DMS53 treated with DMSO at 0.1 percent for 48 hours (cell line): Measurements from ENCODE around the gene LMNA.
A peak's percentile ranks its signal among the peaks of the same experiment; 100 is the strongest.

Experiments used
- DNase-seq: peaks from one replicate; lab custom pipeline; 2025; ENCODE audit not compliant: unreplicated experiment; lab: John Stamatoyannopoulos, UW

Gene LMNA

DNA sequence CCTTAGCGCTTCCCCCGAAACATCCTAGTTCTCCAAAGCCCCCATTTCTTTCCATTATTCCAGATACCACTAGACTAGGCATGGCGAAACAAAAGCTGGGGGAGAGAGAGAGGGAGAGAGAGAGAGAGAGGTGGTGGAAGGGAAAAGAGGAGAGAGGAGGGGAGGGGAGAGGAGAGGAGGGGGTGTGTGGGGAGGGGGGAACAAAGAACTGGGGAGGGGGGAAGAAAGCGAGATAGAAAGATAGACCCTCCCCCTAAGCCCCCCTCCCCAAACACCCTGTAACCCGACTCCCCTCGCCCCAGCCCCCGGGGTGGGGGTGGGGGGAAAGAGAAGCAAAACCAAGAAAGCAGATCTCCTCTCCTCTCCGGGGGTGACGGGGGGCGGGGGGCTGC lies 32.6 kb upstream of the LMNA start:
- DNase-seq: no peak

- DNase-seq: peak; percentile 10
These were observed 32.0 kb upstream of the LMNA start, which contains the start of gene MEX3A for GRCh38 chr1:156082309-156083091. TSS of gene MEX3A (minus strand) at chr1:156082465. CDS start at chr1:156081998, 467 bp downstream.

- DNase-seq: no peak
These were observed 30.4 kb upstream of the LMNA start for GRCh38 chr1:156083800-156084790.

DNA sequence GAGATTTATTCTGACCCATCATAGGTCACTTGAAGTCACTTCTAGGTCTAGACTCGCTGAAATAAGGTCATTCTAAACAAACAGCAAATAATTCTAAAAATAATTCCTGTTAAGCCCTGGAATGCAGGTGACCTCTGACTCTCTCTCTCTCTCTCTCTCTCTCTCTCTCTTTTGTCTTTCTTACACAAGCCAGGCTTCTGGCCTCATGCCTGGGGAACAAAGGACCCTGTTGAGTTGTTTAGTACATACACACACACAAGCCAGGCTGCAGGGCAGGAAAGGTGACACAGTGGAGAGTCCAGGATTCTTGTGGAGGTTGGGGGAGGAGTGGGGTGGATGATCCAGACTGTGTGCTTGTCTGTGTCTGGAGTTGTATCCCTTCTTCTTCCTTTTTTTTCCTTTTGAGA lies 28.3 kb upstream of the LMNA start:
- DNase-seq: peak; percentile 28

GRCh38 chr1:156089704-156090103 lies 24.8 kb upstream of the LMNA start:
- DNase-seq: no peak

GRCh38 chr1:156090138-156090839 lies 24.2 kb upstream of the LMNA start:
- DNase-seq: no peak

DNA sequence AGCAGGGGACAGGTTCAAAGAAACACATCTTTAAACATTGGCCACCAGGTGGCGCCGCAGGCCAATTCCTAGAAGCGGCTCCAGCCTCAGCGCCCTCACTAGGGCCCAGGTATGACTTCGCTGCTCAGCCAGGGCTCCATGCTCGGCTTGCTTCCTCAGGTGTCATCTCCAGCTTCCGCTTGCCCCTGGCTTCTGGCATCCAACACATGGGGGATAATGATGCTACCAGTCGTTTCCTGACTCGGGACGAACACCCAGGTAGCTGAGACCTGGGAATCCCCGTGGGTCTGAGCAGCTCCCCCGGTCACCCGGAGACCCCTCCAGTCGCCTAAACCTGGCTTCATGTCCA lies 23.7 kb upstream of the LMNA start:
- DNase-seq: peak; percentile 77

DNA sequence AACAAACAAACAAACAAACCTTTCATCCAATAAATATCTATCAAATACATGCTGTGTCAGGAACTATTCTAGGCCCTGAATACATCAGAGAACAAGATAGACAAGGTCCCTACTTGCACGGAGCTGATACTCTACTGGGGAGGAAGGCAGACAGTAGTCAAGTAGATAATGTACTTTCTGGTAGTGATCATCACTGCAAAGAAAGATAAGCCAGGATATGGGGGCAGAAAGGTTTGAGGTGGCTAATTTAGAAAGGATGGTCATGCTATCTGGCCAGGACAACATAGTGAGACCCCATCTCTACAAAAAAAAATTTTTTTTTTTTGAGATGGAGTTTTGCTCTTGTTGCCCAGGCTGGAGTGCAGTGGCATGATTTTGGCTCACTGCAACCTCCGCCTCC lies 22.9 kb upstream of the LMNA start:
- no peak for DNase-seq

- DNase-seq: no peak
These were observed 18.5 kb upstream of the LMNA start for GRCh38 chr1:156095906-156096508.

GRCh38 chr1:156096640-156097391 lies 17.7 kb upstream of the LMNA start:
- peak; percentile 63 for DNase-seq

- no peak for DNase-seq
These were observed 16.9 kb upstream of the LMNA start for GRCh38 chr1:156097499-156098178.

GRCh38 chr1:156098784-156099183 lies 15.7 kb upstream of the LMNA start:
- DNase-seq: no peak

DNA sequence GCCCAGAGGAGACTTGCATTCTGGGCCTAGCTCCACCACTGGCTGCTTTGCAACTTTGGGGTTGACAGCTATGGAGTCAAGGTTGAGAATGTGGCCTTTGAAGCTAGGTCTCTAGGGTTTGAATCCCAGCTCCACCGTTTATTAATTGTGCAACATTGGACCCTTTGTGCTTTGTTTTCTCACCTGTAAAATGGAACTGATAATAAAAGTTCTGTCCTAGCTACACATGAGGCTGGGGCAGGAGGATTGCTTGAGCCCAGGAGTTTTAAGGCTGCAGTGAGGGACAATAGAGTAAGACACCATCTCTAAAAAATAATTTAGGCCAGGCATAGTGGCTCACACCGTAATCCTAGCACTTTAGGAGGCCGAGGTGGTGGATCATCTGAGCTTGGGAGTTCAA lies 15.2 kb upstream of the LMNA start:
- DNase-seq: no peak

- DNase-seq: no peak
These were observed 14.1 kb upstream of the LMNA start for GRCh38 chr1:156100205-156100995.

- no peak for DNase-seq
These were observed 12.6 kb upstream of the LMNA start for GRCh38 chr1:156101880-156102279.

- no peak for DNase-seq
These were observed 11.6 kb upstream of the LMNA start for GRCh38 chr1:156102633-156103511.

- no peak for DNase-seq
These were observed 11.0 kb upstream of the LMNA start for GRCh38 chr1:156103521-156103947.
